Calu3 (cell line): ENCODE results near the gene LAGE3. TPM values are rescaled to one million over a fixed set of nuclear protein-coding genes. Genes with fewer than 3 reads are reported as not detected.

Source experiments
- Bru-seq: library from RNA; stranded (reverse); fragments of 400-500 nt; gene quantifications from one replicate; lab custom pipeline; 2021; lab: Mats Ljungman, UMichigan
- BruChase-seq, 2 experiments: library from RNA; stranded (reverse); fragments of 400-500 nt; gene quantifications; one replicate each; lab custom pipeline; 2021; lab: Mats Ljungman, UMichigan
- BruUV-seq: library from RNA; stranded (reverse); fragments of 400-500 nt; replicated peaks from 2 replicates; lab custom pipeline; 2021; lab: Mats Ljungman, UMichigan
- CTCF ChIA-PET: fragments of 300-600 bp; sonication (Branson Sonifier 250); formaldehyde crosslinking; loops from one replicate; lab custom pipeline; 2022; ENCODE audit warnings: antibody characterized with exemption; lab: Charles Lee
- DNase-seq: peaks from one replicate; pipeline ENCODE4 v3.0.0; 2022
- H3K27ac Mint-ChIP-seq: one replicate; pipeline ENCODE4 v1.8.0; 2022; ENCODE audit warnings: mixed read lengths; ENCODE audit not compliant: unreplicated experiment
- H3K27me3 Mint-ChIP-seq: one replicate; pipeline ENCODE4 v1.8.0; 2022; ENCODE audit warnings: mixed read lengths; ENCODE audit not compliant: unreplicated experiment
- H3K36me3 Mint-ChIP-seq: one replicate; pipeline ENCODE4 v1.8.0; 2022; ENCODE audit warnings: mild to moderate bottlenecking, moderate library complexity, mixed read lengths; ENCODE audit not compliant: insufficient read depth, unreplicated experiment
- H3K4me1 Mint-ChIP-seq: one replicate; pipeline ENCODE4 v1.8.0; 2022; ENCODE audit warnings: mild to moderate bottlenecking, low read depth, mixed read lengths; ENCODE audit not compliant: unreplicated experiment
- H3K4me3 Mint-ChIP-seq: one replicate; pipeline ENCODE4 v1.8.0; 2022; ENCODE audit warnings: mild to moderate bottlenecking, low read depth, moderate library complexity, mixed read lengths; ENCODE audit not compliant: unreplicated experiment
- H3K9me3 Mint-ChIP-seq: one replicate; pipeline ENCODE4 v1.8.0; 2022; ENCODE audit warnings: low read depth, mixed read lengths; ENCODE audit not compliant: unreplicated experiment
- CTCF ChIP-seq: fragments of 200-600 bp; IDR thresholded peaks from one replicate; pipeline ENCODE4 v1.8.0; 2022; ENCODE audit warnings: antibody characterized with exemption; ENCODE audit not compliant: unreplicated experiment
- intact Hi-C: fragments of 100-400 bp; cut with micrococcal nuclease; formaldehyde crosslinking; loops from one replicate; pipeline ENCODE4 v1.10.0; 2022; ENCODE audit not compliant: unreplicated experiment
- long read RNA-seq: library from polyadenylated mRNA; stranded (forward); transcript quantifications from one replicate; pipeline ENCODE4 v2.0.0, GENCODE V29; 2022
- total RNA-seq: library from RNA; stranded (reverse); gene quantifications from 2 replicates; pipeline ENCODE4 v1.2.3, GENCODE V29; 2022

LAGE3 gene
- total RNA-seq, result 25.5 and 25.6 TPM in 2 replicates
- percentile 44 among the genes with signal in this experiment for Bru-seq, nascent RNA
- BruChase-seq, experiment 1, labeled RNA remaining after a 6-hour chase, result percentile 72 among the genes with signal in this experiment
- percentile 51 among the genes with signal in this experiment for BruChase-seq, experiment 2, labeled RNA remaining after a 2-hour chase
- long read RNA-seq, transcript LAGE3-201 (3 exons, 949 nt), result major isoform, 121 of 124 reads
- long read RNA-seq, partial matches to known transcripts, result 0 of 124 reads
- long read RNA-seq, other reads (novel, unspliced or antisense), result 3 of 124 reads

- H3K27me3 Mint-ChIP-seq, result no peaks in the 10 kb centered on the region
- peaks cover 51% of the 10 kb centered on the region for H3K36me3 Mint-ChIP-seq
- CTCF ChIA-PET, result no interaction called here
- intact Hi-C loops, result no loop called here
- peak within 1 kb of the TSS; percentile 74 for H3K4me3 Mint-ChIP-seq
- no peaks in the 10 kb centered on the region for H3K9me3 Mint-ChIP-seq
- H3K27ac Mint-ChIP-seq, result peak within 1 kb of the TSS; percentile 66
- peak; percentile 98 for DNase-seq
- no TSS peak for BruUV-seq
- no peaks in the 10 kb centered on the region for H3K4me1 Mint-ChIP-seq
- no peak for TF ChIP-seq CTCF
These were observed at the start of gene LAGE3 for GRCh38 chrX:154478728-154479622. Gene LAGE3, minus strand, starts transcription at chrX:154479281. Its CDS starts 366 bp downstream, at chrX:154478915.

- TF ChIP-seq CTCF, result no peak
- Mint-ChIP-seq H3K27ac (peak overlapping the region; percentile 69), H3K36me3 (peaks cover 48% of the 10 kb centered on the region), H3K27me3 (no peaks in the 10 kb centered on the region), H3K9me3 (no peaks in the 10 kb centered on the region), H3K4me1 (peaks cover 14% of the 10 kb centered on the region), H3K4me3 (peak overlapping the region; percentile 40)
- CTCF ChIA-PET, result interaction anchor here (0.5 to 1.7 kb wide), 7 partner anchors 14 to 521 kb away, joined by 3 to 8 read pairs (median 5); partner anchors contain the start of genes RPL10, SLC10A3 and TAFAZZIN
- intact Hi-C loops, result no loop called here
- DNase-seq, result peak; percentile 79
- no TSS peak for BruUV-seq
These were observed 48.0 kb upstream of the LAGE3 start for GRCh38 chrX:154526901-154527675.

- peaks cover 40% of the 10 kb centered on the region for H3K36me3 Mint-ChIP-seq
- no peaks in the 10 kb centered on the region for H3K9me3 Mint-ChIP-seq
- no peak for DNase-seq
- peaks cover 14% of the 10 kb centered on the region for H3K4me1 Mint-ChIP-seq
- H3K27ac Mint-ChIP-seq, result peak overlapping the region; percentile 51
- intact Hi-C loops, result no loop called here
- CTCF ChIA-PET, result interaction anchor here (1.1 to 1.7 kb wide), 3 partner anchors 16 to 114 kb away, joined by 3 to 9 read pairs (median 4); partner anchors contain the start of genes SLC10A3 and TAFAZZIN
- no TSS peak for BruUV-seq
- H3K4me3 Mint-ChIP-seq, result no peak overlapping the region
- TF ChIP-seq CTCF, result no peak
- H3K27me3 Mint-ChIP-seq, result no peaks in the 10 kb centered on the region
These were observed 46.8 kb upstream of the LAGE3 start for GRCh38 chrX:154525606-154526490.
